ENCODE data around the gene SBK2.
A peak's percentile ranks its signal among the peaks of the same experiment; 100 is the strongest.
"Not testable (repeated sequence)": the region's sequence is repeated elsewhere in the genome, so short reads cannot be mapped to it uniquely, and the experiment has no call there.

Gene SBK2

DNA sequence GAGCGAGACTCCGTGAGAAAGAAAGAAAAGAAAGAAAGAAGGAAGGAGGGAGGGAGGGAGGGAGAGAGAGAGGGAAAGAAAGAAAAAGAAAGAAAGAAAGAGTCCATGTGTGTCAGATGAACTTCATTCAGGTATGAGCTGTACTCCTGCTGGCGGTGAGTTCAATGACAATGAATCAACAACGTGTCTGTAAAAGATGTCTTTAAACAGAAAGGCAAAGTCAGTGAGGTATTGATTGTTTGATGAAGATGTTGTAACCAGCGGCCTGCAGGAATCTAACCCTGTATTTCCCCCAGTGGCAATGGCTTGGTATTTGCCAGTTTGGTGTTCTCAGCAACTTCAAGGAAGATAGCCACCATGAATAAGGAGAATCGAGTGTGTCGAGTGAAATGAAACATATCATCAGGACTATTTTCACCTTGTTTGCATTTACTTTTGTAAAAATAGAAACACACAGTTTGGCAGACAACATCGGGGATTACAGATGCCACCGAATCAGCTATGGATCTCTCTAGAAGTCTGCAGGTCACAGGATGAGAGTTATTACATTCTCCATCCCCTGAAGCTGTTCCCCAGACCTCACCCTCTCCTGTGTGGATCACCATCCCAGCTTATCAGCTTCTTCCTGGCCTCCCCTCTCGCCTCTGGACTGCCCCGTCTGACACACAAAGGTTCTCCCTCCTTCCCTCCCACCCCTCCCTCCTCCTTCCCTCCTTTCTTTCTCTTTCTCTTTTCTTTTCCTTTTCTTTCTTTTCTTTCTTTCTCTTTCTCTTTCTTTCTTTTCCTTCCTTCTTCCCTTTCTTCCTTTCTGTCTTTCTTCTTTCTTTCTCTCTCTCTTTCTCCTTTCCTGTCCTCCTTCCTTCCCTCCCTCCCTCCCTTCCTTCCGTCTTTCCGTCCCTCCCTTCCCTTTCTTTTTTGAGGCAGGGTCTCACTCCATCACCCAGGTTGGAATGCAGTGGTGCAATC lies 16.6 kb upstream of the SBK2 start:
- no peak for DNase-seq

DNA sequence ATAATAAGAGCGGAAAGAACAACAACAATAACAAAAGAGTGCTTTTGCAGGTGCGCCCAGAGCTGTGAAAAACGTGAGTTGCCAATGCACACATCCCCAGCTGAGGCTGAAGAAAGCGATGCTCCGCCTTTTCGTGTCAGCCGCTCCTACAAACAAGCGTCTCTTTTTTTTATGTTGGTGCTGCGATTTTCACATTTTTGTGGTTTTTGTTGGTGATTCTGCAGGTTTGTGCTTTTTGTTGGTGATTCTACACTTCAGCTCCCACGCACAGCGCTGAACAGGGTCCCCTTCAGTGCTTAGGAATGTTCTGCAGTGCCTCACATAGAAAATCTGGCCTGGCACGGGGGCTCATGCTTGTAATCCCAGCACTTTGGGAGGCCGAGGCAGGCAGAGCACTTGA lies 15.7 kb upstream of the SBK2 start:
- peak; percentile 62 for DNase-seq

DNA sequence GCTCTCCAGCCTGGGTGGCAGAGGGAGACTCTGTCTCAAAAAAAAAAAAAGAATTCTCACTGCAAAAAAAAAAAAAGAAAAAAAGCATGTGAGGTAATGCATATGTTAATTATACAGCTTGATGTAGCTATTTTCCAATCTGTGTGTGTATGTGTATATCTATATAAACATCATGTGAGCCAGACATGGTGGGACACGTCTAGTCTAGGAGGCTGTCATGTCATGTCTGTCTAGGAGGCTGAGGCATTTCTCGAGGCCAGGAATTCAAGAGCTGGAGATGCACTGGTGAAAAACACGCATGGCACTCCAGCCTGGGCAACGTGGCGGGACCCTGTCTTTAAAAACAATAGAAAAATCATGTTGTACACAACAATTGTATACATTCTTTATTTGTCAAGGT lies 15.3 kb upstream of the SBK2 start:
- DNase-seq = no peak

DNA sequence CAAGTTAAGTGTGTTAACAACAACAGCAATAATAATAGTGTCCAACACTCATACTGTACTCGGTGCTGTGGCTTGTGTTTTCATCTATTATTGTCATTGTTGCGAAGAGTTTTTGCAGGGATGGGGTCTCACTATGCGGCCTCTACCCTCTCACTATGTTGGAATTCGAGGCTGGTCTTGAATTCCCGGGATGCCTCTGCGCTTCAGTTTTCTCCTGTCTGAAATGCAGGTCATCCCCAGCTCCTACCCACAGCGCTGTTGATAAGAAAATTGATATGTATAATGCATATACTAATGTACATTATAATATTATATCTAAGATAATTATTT lies 13.4 kb upstream of the SBK2 start:
- no peak for DNase-seq

DNA sequence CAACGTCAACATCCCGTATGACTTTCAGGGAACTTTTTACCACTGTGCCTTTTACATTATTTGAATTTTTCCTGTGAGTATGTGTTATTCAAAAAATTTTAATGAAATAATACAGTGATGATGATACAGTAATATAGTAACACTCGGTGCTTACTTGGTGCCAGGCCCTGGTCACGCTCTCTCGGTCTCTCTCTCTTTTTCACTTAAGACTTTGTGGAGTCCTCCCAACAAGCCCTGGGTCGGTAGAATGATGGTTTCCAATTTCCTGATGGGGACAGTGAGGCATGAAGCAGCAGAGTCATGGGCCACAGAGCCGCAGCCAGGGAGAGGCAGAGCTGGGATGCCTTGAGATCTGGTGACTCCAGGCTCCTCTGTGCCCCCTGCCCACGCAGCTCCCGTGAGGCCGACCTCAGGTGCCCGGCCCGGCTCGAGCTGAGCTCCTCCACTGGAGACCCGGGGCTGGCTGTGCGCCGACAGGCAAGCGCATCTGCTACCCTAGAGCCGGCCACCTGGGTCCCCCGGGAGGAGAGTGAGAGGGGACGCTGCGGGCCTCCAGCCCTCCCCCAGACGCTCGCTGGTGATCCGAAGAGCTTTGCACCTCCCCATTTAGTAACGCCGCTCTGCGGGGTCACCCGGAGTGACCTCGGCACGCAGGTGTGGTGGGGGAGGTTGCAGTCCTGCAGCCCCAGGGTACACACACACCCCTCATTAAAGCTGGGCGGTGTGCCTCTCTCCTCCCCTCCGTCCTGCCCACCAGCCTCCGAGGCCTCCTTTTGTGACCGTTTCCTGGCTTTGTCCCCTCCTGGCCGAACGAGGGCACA lies 12.8 kb upstream of the SBK2 start:
- DNase-seq = peak; percentile 88

DNA sequence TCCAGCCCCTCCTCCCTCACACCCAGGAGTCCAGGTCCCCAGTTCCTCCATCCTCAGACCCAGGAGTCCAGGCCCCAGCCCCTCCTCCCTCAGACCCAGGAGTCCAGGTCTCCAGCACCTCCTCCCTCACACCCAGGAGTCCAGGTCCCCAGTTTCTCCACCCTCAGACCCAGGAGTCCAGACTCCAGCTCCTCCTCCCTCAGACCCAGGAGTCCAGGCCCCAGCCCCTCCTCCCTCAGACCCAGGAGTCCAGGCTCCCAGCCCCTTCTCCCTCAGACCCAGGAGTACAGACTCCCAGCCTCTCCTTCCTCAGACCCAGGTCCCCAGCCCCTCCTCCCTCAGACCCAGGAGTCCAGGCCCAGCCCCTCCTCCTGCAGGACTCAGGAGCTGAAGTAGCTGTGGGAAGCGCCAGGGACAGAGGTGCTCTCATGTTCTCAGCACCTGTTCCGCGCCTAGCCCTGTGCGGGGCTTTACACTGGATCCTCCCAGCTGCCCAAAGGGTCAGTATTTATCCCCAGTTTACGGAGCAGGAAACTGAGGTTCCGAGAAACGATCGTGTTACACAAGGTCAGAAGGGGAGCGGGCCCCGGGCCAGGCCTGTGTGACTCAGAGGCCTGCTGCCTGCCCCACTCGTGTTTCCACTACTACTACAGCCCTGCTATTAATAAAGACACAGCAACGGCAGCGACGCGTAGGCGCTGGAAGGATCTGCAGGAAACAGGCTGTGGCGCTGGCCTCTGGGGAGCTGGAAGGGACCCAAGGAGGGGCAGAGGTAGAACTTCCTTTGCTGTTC lies 10.1 kb upstream of the SBK2 start:
- no peak for DNase-seq

DNA sequence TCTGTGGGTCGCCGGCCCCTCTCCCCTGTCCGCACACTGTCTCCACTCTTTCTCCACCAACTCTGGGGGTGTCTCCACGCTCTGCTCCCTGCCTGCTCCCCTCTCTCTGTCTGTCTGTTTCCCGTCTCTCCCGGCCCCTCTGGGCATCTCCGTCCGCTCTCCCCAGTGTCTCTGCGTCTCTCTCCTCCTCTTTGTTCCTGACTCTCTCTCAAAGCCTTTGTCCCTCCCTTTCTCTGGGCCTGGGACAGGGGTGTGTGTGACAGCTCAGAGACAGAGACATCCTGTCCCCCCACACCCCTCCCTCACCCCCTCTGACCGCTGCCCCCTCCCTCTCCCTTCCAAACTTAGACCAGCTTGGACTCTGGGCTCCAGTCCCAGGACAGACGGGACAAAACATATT lies 9.1 kb upstream of the SBK2 start:
- DNase-seq = no peak

DNA sequence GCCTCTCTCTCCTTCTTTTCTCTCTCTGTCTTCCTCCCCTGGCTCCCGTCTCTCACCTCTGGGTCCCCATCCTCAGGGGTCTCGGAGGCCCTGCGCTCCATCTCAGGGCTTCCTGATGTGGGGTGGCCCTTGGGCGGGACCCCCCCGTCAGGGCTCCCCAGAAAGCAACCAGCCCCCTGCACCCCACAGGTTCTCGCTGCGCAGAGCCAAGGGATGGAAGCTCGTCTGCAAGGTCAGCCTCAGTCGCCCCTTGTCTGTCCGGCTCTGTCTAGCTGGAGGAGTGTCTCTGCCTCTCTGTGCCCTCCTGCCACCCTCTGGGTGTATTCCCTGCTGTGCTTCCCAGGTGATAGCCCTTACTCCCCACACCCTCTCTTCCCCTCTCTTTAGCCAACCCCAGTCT lies 8.5 kb upstream of the SBK2 start, which contains the start of gene SBK3:
Gene SBK3 (minus strand): TSS at position 101 of the 400 bp plus-strand sequence. CDS start 0 bp downstream, at position 101.
- no peak for DNase-seq

DNA sequence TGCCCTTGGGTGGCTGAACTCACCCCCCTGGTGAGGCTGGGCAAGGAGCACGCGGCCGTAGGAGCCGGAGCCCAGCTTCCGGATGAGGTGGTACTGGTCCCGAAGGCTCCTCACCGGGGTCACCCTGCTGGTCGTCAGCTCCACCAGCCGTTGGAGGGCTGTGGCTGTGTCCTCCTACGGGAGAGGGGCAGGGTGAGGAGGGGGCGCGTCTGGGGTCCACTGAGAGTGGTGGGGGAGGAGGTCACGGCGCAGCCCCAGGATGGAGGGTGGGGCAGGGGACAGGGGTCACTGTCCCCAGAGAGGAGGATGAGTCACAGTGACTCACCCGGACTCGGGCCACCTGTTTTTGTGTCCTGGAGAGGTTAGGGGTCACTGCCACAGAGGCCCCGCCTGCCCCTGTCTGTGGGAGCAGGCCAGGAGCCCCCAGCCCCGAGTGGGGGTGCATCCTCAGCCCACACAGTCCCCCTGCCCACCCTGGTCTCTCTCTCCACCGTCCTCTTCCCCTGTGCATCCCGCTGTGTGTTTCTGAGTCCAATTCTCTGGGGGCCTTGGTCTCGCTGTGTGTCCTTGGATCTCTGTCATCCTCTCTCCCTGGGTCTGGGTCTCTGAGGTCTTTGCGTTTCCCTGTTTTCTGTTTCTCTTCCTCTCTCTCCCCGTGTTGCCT lies 8.0 kb upstream of the SBK2 start:
- DNase-seq = no peak

DNA sequence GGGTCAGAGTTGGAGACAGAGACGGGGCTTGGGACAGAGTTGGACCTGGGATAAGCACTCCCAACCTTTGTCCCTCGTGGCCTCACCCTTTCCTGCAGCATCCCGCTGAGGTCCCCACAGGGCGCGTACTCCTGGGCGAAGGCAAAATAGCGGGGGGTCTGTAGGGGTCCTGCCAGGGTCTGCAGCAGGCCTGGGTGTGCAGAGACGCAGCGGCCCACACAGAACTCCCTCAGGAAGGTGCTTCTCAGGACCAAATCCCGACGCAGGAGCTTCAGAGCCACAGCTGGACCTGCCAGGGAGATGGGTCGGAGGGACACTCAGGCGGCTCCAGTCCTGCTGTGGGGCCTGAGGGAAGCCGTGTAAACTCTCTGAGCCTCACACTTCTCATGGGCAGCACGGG lies 7.1 kb upstream of the SBK2 start:
- no peak for DNase-seq

DNA sequence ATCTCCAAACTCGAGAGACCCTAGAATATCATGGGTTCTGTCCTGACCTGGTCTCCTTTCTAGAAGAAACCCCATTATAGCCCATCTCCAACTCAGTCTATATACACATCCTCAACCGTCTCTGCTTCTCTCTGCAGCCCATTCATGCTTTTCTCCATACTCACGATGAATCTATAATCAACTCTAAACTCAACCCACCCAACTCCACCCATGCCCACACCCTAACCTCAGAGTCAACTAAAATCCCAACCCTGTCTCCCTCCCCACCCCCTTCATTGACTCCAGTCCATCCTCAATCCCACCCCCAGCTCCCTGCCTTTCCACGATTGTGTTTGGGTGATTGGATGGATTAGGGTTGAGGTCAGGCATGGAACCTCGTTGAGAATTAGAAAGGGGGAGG lies 6.6 kb upstream of the SBK2 start:
- no peak for DNase-seq

DNA sequence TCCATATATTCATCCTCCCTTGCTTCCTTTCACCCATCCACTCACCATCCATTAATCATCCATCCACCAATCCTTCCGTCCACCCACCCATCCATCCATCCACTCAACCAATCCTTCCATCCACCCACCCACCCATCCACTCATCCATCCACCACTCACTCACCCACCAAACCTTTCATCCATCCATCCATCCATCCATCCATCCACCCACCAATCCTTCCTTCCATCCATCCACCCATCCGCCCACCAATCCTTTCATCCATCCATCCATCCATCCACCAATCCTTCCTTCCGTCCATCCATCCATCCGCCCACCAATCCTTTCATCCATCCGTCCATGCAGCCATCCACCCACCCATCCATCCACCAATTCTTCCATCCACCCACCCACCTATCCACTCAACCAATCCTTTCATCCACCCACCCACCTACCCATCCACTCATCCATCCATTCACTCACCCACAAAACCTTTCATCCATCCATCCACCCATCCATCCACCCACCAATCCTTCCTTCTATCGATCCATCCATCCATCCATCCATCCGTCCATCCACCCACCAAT lies 5.4 kb upstream of the SBK2 start:
- DNase-seq = no peak

DNA sequence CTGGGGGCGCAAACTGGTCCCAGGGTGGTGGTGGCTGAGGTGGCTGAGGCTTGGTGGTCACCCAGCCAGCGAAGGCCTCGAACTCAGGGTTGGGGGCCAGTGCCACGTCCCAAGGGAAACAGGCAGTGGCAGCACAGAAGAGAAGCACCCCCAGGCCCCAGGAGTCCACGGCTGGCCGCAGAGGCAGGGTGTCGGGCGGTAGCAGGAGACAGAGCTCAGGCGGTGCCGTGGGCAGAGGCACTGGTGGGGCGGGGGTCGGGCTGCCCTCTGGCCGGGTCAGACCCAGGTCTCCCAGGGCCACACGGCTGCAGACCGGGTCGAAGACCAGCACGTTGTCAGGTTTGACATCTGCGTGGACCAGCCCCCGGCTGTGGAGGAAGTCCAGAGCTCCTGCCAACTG lies 4.2 kb upstream of the SBK2 start:
- DNase-seq = no peak

DNA sequence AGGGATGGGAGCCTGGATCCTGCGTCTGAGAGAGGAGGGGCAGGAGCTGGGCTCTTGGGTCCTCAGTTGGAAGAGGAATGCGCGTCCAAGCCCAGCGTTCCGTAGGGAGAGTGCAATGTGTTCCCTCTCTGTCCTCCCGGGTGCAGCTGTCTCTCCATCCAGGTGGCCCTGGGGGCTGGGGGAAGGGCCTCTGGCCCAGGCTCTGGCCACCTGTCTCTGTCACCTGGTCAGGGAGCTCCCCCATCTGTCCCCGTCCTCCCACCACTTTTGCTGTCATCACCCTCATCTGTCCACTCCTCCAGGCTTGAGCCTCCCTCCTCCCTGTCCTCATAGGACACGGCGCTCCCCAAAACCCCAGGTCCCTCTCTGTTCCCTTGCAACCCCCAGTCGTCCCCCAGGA lies 3.7 kb upstream of the SBK2 start:
- DNase-seq = no peak

DNA sequence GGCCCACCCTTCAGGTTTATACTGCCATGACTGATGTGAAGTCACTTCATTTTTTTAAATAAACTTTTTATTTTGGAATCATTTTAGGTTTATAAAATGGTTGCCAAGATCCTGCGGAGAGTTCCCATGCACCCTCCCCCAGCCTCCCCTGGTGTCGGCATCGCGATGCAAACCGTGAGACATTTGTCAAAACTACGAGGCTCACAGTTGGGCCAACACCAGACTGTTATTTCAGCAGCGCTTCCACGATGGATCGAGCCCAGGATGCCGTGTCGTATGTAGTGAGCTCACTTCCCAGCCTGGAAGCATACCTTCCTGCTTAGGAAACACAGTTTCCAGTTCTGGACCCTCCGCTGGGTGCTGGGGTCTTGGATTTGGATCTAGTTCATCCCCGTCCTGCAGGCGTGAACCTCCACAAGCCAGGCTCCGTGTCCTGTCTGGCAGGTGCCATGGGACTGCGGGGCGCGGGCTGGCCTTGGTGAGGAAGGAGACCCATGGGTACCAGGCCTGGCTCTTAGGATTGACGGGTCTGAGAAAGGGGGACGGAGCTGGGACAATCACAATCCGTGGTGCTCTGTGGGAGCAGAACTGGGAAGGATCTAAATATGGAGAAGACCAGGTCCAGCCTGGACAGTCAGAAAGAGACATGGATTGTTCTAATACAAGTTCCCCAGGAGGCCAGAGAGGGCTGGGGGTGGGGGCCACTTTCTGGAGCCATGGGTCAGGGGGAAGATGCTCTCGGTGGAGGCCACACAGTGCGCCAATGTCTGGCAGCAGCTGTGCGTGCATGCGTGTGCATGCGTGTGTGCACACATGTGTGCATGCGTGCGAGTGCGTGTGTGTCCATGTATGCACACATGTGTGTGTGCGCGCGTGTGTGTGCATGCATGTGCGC lies 2.4 kb upstream of the SBK2 start:
- DNase-seq = no peak

DNA sequence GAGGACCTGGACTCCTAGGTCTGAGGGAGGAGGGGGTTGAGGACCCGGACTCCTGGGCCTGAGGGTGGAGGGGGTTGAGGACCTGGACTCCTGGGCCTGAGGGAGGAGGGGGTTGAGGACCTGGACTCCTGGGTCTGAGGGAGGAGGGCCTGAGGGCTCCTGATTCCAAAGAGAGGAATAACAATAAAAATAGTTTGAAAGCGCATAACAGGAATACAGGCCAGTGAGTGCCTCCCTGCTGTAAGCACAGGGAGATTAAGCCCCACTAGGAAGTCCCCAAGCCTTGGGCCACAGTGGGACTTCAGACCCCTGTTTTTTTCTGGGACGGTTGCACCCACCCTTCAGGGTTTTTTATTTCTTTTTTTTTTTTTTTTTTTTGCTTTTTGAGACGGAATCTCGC lies 1.2 kb upstream of the SBK2 start:
- no peak for DNase-seq

DNA sequence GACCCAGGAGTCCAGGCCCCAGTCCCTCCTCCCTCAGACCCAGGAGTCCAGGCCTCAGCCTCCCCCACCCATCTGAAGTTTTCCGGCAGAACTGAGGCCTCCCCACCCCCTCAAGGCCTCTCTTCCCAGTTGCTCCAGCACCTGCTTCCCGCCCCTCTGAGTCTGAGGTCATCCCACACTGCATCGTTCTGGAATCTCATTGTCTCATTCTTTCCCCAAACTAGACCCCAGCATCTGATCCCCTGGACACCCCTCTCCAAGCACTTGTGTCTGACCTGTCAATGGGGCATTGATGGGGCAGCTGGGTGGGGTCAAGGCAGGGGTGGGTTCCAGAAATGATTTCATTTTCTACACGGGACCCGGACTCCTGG lies 793 bp upstream of the SBK2 start:
- no peak for DNase-seq

DNA sequence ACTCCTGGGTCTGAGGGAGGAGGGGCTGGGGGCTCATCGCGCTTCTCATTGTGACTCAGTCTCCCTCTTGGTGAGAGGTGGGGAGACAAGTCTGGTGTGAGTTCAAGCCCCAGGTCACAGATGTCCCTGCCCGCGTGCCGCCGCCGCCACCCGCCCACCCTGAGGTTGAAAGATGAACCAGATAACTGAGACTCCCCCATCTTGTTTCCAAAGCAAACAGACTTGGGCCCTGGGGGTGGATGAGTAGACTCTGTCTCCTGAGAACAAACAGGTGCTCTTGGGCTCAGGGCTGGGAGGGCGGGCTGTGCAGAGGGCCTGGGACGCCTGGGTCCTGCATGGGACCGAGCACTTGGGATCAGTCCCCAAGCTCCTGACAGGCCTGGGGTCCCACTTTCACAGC lies 567 bp downstream of the SBK2 start:
- no peak for DNase-seq

DNA sequence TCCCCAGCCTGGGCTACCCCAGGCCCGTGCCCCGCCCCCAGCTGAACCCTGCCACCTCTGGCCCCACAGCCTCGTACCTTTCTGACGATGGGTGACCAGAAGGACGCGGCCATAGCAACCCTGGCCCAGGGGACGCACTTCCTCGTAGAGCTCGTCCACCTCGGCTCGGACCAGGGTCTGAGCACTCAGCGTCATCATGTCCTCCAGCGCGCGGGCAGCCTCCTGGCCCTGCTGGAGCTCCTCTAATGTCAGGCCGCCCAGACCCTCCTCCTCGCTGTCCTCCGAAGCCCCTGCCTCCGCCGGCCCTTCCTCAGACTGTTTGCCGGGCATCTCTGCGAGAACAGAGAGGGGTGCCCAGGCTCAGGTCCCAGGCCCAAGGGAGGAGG lies 975 bp downstream of the SBK2 start:
- DNase-seq = no peak

DNA sequence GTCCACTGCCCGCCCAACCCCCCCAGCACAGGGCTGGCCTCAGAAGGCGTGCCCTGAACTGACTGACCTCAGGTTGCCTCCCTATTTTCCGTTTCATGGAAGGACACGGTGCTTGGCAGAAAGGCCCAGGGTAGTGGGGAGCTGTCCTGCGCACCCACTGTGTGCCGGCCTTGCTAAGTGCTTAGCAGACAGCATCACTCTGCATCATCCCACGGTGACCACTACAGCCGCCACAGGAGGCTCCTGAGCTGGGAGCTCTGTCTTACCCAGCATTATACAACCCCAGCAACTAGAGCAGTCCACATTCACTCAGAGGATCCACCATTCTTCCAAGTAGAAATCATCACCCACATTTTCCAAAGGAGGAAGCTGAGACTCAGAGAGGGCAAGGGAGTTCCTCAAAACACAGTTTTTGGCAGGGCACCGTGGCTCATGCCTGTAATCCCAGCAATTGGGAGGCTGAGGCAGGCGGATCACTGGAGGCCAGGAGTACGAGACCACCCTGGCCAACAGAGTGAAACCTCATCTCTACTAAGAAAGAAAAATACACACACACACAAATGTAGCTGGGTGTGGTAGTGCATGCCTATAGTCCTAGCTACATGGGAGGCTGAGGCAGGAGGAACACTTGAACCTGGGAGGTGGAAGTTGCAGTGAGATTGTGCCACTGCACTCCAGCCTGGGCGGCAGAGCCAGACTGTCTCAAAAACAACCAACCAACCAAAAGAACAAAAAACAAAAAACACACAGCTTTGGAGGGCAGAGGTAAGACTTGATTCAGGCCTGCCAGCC lies 1.6 kb downstream of the SBK2 start:
- DNase-seq = no peak

DNA sequence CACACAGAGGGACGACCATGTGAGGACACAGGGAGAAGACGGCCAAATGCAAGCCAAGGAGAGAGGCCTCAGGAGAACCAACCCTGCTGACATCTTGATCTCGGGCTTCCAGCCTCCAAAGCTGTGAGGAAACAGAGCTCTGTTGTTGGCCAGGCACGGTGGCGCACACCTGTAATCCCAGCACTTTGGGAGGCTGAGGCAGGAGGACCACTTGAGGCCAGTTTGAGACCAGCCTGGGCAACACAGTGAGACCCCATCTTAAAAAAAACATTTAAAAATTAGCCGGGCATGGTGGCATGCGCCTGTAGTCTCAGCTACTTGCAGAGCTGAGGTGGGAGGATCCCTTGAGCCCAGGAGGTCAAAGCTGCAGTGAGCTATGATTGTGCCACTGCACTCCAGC lies 2.7 kb downstream of the SBK2 start:
- DNase-seq = not testable (repeated sequence)

Measured in amniotic stem cell (primary cell).